MM.1S (cell line): Measurements from ENCODE around the gene LRRC3B.

ENCODE experiments used
- DNase-seq: peaks from one replicate; pipeline ENCODE4 v3.0.0-alpha.2; 2015
- H2AFZ ChIP-seq: fragments of 300-600 bp; sonication (generic); 2 replicates; pipeline ENCODE4 v1.6.0; 2016; ENCODE audit warnings: antibody characterized with exemption, low read length
- H3F3A ChIP-seq: fragments of 300-600 bp; sonication (generic); 2 replicates; pipeline ENCODE4 v1.6.1; 2016; ENCODE audit warnings: mild to moderate bottlenecking, antibody characterized with exemption, low read length, moderate library complexity, mixed read lengths; ENCODE audit not compliant: insufficient read depth
- H3K27ac ChIP-seq: fragments of 300-600 bp; sonication (generic); 2 replicates; pipeline ENCODE4 v1.5.1; 2016; ENCODE audit warnings: mild to moderate bottlenecking, low read length
- H3K27me3 ChIP-seq: fragments of 300-600 bp; sonication (generic); replicated peaks from 2 replicates; pipeline ENCODE4 v1.6.0; 2016; ENCODE audit warnings: low read length; ENCODE audit not compliant: insufficient read depth
- H3K36me3 ChIP-seq: fragments of 300-600 bp; sonication (generic); replicated peaks from 2 replicates; pipeline ENCODE4 v1.6.1; 2016; ENCODE audit warnings: mild to moderate bottlenecking, low read length, mixed read lengths; ENCODE audit not compliant: insufficient read depth
- H3K4me1 ChIP-seq: fragments of 300-600 bp; sonication (generic); 2 replicates; pipeline ENCODE4 v1.6.1; 2016; ENCODE audit warnings: low read length, mixed read lengths
- H3K4me2 ChIP-seq: fragments of 300-600 bp; sonication (generic); 2 replicates; pipeline ENCODE4 v1.6.0; 2016; ENCODE audit warnings: low read depth, low read length
- H3K4me3 ChIP-seq: fragments of 300-600 bp; sonication (generic); 2 replicates; pipeline ENCODE4 v1.5.1; 2016; ENCODE audit warnings: low read length, mixed read lengths
- H3K79me2 ChIP-seq: fragments of 300-600 bp; sonication (generic); 2 replicates; pipeline ENCODE4 v1.6.1; 2016; ENCODE audit warnings: mixed run types, low read length, mixed read lengths
- H3K9ac ChIP-seq: fragments of 300-600 bp; sonication (generic); 2 replicates; pipeline ENCODE4 v1.6.1; 2016; ENCODE audit warnings: low read length, mixed read lengths
- H3K9me2 ChIP-seq: fragments of 300-600 bp; sonication (generic); replicated peaks from 2 replicates; pipeline ENCODE4 v1.6.1; 2016; ENCODE audit warnings: mild to moderate bottlenecking, low read length, mixed read lengths; ENCODE audit not compliant: insufficient read depth
- H3K9me3 ChIP-seq: fragments of 300-600 bp; sonication (generic); replicated peaks from 2 replicates; pipeline ENCODE4 v1.6.1; 2016; ENCODE audit warnings: mild to moderate bottlenecking, low read length, mixed read lengths; ENCODE audit not compliant: insufficient read depth
- H4K20me1 ChIP-seq: fragments of 300-600 bp; sonication (generic); 2 replicates; pipeline ENCODE4 v1.6.1; 2016; ENCODE audit warnings: mild to moderate bottlenecking, low read length, moderate library complexity, mixed read lengths; ENCODE audit not compliant: insufficient read depth
- CTCF ChIP-seq: fragments of 300-600 bp; sonication (generic); IDR thresholded peaks from 2 replicates; pipeline ENCODE4 v1.5.1; 2016; ENCODE audit warnings: antibody characterized with exemption, low read length, mixed read lengths
- EZH2 ChIP-seq: fragments of 300-600 bp; sonication (generic); optimal IDR thresholded peaks from 2 replicates; pipeline ENCODE3; 2017; ENCODE audit warnings: low read depth, mild to moderate bottlenecking, antibody characterized with exemption, low read length, mixed read lengths
- EZH2phosphoT487 ChIP-seq: fragments of 300-600 bp; sonication (generic); IDR thresholded peaks from 2 replicates; pipeline ENCODE4 v1.6.1; 2018; ENCODE audit warnings: antibody characterized with exemption, low read length

The LRRC3B gene

GRCh38 chr3:26622621-26623418, at the start of gene LRRC3B:
TSS of gene LRRC3B (plus strand) at chr3:26622772. CDS start at chr3:26709673, 86,901 bp downstream.
- no peak for DNase-seq
- Histone ChIP-seq H3K9me3 (no peaks in the 10 kb centered on the region), H2AFZ (peak within 1 kb of the TSS; percentile 46), H3K79me2 (no peaks in the 10 kb centered on the region), H3F3A (no peaks in the 10 kb centered on the region), H3K36me3 (no peaks in the 10 kb centered on the region), H3K27me3 (0 out of 2 replicates have a peak, but pooled peaks cover 4% of the 10 kb centered on the region), H3K4me1 (no peaks in the 10 kb centered on the region), H3K4me2 (peak within 1 kb of the TSS; percentile 59), H3K9ac (no peak within 1 kb of the TSS), H3K9me2 (no peaks in the 10 kb centered on the region), H3K27ac (no peak within 1 kb of the TSS), H3K4me3 (peak within 1 kb of the TSS; percentile 50), H4K20me1 (no peaks in the 10 kb centered on the region)
- TF ChIP-seq EZH2phosphoT487: no peak
- no peak for TF ChIP-seq CTCF
- TF ChIP-seq EZH2: no peak

GRCh38 chr3:26574766-26575165, 47.8 kb upstream of the LRRC3B start:
- Histone ChIP-seq H3K4me3 (no peak overlapping the region), H3K4me2 (peak overlapping the region; percentile 49), H3K9me3 (no peaks in the 10 kb centered on the region), H3K27ac (peak overlapping the region; percentile 77), H3K27me3 (no peaks in the 10 kb centered on the region), H3K9ac (no peak overlapping the region), H3K36me3 (no peaks in the 10 kb centered on the region), H3F3A (peaks cover 15% of the 10 kb centered on the region), H3K4me1 (peaks cover 26% of the 10 kb centered on the region), H4K20me1 (no peaks in the 10 kb centered on the region), H3K79me2 (no peaks in the 10 kb centered on the region), H2AFZ (no peak overlapping the region), H3K9me2 (no peaks in the 10 kb centered on the region)
- TF ChIP-seq CTCF: no peak
- TF ChIP-seq EZH2phosphoT487: no peak
- peak; percentile 74 for DNase-seq

- Histone ChIP-seq H3K27me3 (no peaks in the 10 kb centered on the region), H3K4me1 (peaks cover 26% of the 10 kb centered on the region), H3K27ac (no peak overlapping the region), H3K4me3 (no peak overlapping the region), H3K9me2 (no peaks in the 10 kb centered on the region), H3K9ac (no peak overlapping the region), H3K36me3 (no peaks in the 10 kb centered on the region), H3K4me2 (no peak overlapping the region), H3F3A (peaks cover 15% of the 10 kb centered on the region), H4K20me1 (no peaks in the 10 kb centered on the region), H3K79me2 (no peaks in the 10 kb centered on the region), H2AFZ (no peak overlapping the region), H3K9me3 (no peaks in the 10 kb centered on the region)
- TF ChIP-seq EZH2phosphoT487 (no peak), EZH2 (no peak), CTCF (no peak)
- DNase-seq: no peak
Observed at GRCh38 chr3:26579116-26579515, 43.5 kb upstream of the LRRC3B start.
